HG03108 (cell line): ENCODE results near the gene CYB5RL.
"Not testable (repeated sequence)": the region's sequence is repeated elsewhere in the genome, so short reads cannot be mapped to it uniquely, and the experiment has no call there.

Experiments used
- ATAC-seq: cut with Tn5 transposase; IDR thresholded peaks from one replicate; pipeline ENCODE4 v1.9.1; 2021; ENCODE audit warnings: moderate library complexity; ENCODE audit not compliant: unreplicated experiment

CYB5RL gene, protein sequence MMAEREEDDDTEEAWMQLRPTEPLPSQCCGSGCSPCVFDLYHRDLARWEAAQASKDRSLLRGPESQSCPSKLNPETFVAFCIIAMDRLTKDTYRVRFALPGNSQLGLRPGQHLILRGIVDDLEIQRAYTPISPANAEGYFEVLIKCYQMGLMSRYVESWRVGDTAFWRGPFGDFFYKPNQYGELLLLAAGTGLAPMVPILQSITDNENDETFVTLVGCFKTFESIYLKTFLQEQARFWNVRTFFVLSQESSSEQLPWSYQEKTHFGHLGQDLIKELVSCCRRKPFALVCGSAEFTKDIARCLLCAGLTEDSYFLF

DNA sequence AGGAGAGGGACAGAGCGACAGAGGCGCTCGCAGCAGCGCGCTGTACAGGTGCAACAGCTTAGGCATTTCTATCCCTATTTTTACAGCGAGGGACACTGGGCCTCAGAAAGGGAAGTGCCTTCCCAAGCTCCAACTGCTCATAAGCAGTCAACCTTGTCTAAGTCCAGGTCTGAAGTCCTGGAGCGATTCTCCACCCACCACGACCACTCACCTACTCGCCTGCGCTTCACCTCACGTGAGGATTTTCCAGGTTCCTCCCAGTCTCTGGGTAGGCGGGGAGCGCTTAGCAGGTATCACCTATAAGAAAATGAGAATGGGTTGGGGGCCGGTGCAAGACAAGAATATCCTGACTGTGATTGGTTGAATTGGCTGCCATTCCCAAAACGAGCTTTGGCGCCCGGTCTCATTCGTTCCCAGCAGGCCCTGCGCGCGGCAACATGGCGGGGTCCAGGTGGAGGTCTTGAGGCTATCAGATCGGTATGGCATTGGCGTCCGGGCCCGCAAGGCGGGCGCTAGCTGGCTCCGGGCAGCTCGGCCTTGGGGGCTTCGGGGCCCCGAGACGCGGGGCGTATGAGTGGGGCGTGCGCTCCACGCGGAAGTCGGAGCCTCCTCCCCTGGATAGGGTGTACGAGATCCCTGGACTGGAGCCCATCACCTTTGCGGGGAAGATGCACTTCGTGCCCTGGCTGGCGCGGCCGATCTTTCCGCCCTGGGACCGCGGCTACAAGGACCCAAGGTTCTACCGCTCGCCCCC is at the start of gene CYB5RL, which contains the start of gene MRPL37:
Gene CYB5RL (minus strand): TSS at position 266 of the 754 bp plus-strand sequence. CDS start 4,414 bp downstream, outside the sequence.
Gene MRPL37 (plus strand): TSS at position 403 of the 754 bp plus-strand sequence. CDS start 77 bp downstream, at position 480.
- ATAC-seq = peak; percentile 96

DNA sequence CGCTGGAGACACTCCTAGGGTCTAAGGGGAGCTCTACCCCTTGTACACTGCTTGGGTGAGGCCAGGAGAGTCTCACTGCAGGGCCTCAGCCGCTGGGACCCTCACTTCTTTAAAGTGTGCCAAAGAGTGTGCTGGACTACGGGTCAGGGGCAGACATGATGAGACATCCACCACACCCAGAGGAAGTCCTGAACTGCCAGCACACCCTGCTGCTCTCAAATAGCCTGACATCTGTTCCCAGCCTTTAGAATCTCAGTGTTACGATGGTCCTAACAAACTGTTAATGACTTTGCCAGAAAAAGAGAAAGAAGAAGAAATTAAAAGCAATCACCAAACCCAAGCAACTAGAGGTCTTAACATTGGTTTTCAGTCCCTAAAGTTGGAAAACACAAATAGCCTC is 49.1 kb upstream of the CYB5RL start:
- ATAC-seq = no peak

DNA sequence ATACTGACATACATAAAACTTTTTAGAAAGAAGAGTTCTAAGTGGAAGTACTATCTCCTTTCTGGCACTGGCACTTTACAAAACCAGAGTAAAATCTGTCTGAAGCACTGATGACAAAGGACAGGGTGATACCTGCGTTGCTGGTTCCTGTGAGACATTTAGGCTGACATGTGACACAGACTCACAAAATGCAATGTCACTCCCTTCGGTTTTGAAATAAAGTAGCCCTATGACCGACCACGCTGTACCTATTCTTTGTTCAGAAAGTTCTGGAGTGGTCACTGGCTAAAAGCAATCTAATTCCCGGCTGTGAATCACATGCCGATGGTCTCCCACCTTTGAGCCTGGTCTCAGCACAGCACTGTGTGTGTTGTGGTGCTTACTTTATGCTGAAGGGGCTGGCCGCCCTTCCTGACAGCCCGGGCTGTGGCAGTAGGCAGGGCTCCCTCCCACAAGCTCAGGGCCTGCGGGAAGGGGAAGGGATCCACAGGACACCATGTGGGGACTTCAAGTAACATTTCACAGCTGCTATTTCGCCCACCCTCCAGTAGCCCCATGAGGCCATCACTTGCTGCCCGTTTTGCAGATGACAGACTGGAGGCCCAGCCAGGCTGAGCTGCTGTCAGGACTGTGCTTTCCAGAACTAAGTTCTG is 48.2 kb upstream of the CYB5RL start:
- ATAC-seq = no peak

DNA sequence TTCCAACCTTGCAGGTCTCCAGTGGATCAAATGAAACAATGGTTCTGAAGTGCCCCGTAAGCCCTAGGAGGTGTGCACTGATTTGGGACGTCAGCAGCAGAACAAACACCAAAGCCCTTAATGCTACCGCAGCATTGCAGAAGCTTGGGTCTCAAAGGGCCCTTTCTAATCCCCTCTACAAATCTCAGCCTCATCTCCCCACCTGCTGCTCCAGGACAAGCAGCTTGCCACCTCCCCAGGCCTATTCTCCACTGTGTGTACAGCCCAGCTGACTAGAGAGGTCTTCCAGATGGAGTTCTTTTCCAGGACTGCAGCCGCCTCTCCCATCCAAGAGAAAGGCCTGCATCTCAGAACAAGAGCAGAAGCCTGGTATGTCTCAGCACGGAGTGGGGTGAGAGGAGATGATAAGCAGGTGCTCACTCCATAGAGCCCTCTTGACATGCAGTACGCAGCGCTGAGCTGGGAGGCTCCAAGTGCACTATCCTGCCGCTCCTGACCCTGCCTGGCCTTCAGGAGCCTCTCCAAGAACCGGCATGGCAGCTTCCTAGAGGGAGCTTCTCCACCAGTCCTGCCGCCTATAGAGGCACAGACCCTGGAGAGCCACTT is 46.4 kb upstream of the CYB5RL start:
- no peak for ATAC-seq

DNA sequence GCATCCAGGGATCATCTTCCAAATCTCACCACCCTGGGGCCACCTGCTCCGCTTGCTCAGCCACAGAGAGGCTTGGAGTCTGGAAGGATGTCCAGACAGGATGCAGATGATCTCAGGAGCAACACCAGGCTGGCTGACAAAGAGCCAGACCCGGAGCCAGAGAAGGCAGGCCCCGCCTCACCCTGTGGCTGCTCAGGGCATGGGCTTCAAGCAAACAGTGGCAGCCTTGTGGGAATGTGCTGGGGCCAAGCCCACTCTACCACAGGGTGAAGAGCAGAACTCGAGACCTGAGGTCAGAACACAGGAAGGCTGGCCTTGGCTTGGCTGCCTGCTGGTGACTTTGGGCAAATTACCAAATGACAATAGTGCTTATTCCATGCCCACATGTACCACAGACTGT is 45.7 kb upstream of the CYB5RL start:
- ATAC-seq = no peak

DNA sequence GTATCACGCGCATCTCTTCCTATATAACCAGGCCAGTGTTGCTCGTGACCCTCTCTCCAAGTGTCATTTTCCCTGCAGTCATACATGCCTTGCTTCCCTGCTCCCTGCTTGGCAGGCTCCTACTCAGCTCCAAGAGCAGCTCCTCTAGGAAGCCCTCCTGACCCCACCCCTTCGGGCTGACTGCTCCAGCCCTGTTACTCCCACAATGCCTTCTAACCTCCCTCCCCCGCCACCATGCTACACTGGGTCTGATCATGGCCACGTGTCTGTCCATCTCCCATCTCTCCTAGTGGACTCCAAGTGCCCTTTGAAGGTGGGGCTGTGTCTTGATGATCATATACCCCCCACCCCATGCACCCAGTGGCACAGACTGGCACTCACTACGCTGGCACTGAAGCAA is 44.8 kb upstream of the CYB5RL start:
- no peak for ATAC-seq

DNA sequence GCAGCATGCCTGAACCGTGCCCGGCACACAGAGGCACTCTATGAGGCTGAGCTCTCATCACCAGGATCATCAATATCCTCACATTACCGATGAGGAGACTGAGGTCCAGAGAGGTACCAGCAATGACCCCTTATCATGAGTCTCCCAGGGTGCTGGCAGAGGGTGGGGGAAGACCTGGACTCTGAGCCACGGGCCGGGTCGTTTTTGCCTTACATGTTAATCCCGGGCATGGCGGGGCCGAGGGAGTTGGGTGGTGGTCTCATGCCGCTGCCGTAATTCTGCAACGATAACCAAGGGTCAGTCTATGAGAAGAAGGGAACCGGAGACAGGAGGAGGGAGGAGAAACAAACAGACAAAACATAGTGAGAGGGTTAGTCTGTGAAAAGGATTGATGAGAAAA is 43.2 kb upstream of the CYB5RL start:
- ATAC-seq = no peak

DNA sequence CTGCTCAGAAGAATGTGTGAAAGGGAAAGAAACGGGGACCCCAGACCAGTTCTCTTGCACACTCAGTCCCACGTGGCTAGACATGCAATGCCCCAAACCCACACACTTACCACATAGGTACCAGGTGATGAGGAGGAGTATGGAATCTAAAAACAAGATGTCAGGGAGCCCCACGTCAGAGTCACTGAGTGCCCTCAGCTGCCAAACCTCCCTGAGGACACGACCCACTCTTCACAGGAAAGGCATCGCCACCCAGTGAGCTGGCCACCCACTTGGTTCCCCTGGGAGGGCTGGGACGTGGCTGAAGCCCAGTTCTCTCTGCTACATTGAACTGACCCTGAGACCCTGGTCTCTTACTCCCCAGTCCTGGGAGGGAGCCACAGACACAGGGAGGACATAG is 41.5 kb upstream of the CYB5RL start:
- no peak for ATAC-seq

DNA sequence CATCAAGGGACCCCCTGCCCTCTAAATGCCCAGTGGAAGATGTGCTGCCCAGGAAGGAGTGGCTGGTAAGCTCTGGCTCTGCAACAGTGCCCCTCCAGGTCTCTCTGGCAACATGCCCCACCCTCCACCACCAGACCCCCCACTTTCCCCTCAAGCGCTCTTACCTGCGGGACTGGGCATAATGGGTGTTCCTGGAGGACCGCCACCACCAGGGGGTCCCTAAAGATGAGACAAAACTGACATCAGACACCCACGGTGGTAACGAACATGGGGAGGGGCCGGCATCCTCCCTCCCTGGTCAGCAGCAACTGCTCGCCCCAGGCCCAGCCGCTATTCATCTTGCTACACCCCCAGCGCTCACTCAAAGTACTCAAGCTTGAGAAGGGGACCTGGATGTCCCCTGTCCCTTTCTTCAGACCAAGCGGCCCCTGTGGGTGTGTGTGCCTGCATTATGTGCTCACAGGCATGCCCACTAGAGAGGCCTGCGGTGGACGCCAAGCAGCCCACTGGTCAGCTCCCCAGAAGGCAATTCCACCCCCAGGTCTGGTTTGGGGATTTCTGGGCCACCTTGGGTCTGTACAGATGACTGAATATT is 41.0 kb upstream of the CYB5RL start:
- no peak for ATAC-seq

DNA sequence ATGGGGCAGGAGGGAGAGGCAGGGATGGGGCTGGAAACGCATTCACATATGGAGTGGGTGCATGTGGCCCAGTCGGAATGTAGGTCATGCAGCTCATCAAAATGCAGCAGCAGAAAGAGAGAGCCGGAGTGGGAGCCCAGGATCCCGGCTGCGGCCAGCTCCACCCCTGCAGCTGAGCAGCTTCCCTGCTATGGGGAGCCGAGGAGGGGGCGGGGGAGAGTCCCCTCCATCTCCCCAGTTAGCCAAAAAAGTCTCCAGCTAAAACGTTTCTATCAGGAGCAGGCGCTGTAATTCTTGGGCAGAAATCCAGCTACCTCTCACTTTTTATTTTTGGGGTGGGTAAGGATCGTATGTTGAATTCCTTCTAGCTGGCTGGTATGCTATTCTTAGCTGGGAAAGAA is 39.8 kb upstream of the CYB5RL start:
- ATAC-seq = no peak

DNA sequence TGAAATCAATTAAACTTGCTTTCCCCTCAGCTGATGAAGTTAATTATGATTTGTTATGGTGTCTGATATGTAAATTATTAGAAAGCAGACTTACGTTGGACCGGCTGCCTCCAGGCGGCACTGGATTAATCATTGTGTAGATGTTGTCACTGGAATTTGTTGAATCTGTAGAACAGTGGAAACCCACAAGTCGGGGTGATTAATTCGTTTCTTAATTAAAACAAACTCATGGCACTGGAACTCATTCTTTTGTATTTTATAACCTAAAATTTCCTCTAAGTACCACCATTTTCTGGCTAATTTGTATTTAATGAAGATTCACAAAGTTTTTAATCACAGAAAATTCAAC is 39.2 kb upstream of the CYB5RL start:
- ATAC-seq = no peak

DNA sequence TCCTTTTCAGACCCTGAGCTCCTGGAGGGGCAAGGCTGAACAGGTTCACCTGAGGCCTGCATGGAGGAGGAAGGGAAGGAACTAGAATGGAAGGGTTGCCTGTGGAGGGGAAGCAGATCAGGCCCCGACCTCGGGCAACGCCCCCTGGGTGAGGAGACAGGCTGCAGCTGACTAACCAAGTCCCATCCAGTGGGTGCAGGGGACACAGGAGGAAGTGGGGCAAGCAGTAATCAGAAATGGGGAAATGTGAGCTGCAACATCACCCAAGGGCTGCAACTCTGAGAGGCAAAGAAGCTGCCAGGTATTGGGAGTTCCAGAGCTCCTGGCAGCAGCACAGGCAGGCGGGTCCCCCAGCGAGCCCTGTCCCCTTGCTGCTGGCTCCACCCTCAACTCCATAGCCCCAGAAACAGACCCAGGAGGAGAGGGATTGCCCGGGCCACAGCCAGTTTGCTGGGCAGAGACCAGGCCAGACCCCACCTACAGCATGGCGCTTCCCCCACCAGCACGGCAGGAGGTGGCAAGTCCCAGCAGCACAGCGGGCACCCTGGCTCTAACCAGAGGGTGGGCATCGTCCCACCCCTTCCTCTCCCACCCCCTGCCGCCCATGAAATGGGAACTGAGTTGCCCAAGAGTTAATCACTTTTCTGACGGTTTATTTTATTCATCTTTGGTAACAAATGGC is 38.7 kb upstream of the CYB5RL start:
- ATAC-seq = no peak

DNA sequence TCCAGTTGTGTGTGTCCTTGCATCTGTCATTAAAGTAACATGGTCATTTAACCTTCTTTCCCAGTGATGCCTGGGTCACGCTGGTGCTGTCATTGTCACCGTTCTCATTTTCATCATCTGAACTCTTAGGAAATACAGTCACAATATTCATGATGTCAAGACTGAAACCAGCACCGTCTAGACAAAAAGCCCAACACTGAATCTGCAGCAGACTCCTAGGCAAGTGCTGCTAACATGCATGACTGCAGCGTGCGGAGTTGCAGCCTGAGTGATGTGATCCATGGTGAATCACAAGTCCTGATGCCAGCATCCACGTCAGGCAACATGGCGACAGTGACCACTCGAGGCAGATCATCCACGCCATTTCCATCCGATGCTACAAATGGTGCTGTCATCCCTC is 37.8 kb upstream of the CYB5RL start:
- ATAC-seq = no peak

DNA sequence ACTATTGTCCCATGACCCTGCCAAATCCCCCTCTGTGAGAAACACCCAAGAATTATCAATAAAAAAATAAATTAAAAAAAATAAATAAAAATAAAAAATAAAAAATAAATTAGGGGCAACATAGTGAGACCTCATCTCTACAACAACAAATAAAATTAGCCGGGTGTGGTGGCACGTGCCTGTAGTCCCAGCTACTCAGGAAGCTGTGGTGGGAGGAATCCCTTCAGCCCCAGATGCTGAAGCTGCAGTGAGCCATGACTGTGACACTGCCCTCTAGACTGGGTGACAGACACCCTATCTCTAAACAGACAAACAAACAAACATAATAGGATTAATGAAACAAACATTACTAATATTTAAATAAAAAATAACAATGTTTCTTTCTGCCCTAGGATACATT is 34.5 kb upstream of the CYB5RL start:
- ATAC-seq = no peak

DNA sequence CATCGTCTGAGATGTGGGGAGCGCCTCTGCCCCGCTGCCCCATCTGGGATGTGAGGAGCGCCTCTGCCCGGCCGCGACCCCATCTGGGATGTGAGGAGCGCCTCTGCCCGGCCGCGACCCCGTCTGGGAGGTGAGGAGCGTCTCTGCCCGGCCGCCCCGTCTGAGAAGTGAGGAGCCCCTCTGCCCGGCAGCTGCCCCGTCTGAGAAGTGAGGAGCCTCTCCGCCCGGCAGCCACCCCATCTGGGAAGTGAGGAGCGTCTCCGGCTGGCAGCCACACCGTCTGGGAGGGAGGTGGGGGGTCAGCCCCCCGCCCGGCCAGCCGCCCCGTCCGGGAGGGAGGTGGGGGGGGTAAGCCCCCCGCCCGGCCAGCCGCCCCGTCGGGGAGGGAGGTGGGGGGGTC is 33.4 kb upstream of the CYB5RL start:
- not testable (repeated sequence) for ATAC-seq

DNA sequence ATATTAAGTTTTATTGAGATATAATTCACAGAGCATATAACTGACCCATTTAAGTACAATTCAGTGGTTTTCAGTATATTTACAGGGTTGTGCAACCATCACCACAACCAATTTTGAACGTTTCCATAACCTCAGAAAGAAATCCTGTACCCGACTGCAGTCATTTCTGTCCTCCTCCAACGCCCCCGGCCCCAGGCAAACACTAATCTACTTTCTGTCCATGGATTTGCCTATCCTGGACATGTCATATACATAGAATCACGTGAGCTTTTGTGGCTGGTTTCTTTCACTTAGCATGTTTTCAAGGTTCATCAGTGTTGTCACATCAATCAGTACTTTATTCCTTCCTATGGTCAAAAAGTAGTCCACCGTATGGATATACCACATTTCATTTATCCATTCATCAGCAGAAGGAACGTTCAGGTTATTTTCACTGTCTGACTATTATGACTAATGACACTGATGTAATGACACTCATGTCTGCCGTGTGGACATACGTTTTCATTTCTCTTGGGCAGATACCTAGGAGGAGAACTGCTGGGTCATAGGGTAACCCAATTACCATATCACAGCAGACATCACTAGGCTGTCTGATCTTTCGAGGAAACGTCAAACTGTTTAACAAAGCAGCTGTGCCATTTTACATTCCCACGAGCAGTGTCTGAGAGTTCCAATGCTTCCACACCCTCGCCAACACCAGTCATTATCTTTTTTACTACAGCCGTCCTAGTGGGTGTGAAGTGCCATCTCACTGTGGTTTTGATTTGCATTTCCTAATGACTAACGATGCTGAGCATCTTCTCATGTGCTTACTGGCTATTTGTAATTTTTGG is 30.9 kb upstream of the CYB5RL start:
- no peak for ATAC-seq

DNA sequence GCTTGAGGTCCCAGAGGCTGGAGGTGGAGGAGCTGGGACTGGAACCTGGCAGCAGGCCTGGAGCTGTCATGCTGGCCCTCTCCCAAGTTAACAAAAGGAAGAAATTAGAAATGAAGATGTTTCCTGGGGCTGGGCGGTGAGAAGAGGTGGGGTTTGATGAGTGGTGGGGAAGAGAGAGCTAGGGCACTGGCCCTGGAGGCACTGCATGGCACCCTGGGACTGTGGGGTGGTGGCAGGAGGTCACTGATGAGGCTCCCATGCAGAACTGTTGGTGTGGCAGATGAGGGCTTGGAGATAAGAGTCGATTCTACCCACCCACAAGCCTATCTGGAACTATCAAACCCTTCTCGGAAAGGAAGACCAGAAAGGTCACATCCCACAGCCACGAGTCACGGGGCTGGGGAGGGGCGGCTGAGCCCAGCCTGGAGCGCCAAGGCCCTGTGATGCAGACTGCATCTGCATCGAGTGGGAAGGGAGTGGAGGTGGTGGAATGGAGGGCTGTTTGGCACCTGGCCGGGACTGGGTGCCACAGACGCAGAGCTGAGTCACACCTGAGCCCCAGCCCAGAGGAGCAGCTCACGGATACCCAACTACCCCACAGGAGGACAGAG is 29.6 kb upstream of the CYB5RL start:
- ATAC-seq = no peak

DNA sequence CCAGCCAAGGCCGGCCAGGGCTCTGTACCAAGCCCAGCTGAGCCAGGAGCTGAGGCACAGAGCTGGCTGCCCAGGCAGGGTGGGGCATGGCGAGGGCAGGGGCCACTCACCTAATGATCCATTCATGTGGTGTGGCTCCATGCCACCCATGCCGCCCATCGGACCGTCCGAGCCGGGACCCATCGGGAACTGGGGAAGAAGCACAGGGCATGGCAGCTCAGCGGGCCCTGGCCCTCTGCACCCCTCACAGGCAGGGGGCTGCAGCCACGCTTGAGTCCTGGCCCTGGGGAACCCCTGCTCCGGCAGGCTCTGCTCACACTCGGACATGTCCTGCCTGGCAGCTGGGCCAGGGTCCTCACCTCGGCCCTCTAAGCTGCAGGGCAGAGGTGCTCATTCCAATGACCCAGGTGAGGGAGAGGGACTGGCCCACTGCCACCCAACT is 28.8 kb upstream of the CYB5RL start:
- no peak for ATAC-seq

DNA sequence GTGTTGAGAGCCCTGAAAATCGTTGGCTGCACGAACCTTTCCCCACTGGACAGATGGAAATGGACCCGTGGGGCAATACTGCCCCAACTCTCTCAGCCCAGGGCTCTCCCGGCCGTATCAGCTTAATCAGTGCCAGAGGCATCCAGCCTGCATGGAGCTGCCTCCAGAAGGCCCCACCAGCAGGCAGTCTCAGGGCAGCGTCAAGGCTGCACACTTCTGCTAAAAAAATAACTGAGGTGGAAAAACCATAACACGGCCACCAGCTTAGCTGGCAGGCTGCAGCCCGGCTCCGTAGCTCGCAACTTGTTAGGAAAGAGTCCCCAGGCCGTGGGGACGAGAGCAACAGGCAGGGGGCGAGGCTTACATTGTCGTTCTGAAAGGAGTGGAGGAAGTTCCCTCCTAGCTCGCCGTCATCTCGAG is 28.1 kb upstream of the CYB5RL start:
- ATAC-seq = no peak
